AG09319 (cell line): Measurements from ENCODE around the gene KEL.

ENCODE experiments used
- DNase-seq: peaks from one replicate; pipeline ENCODE4 v3.0.0-alpha.2; 2010; ENCODE audit warnings: low read depth; ENCODE audit errors: extremely low read depth
- TF ChIP-seq, protein P1 (sequence below): IDR thresholded peaks from 2 replicates; pipeline ENCODE4 v1.5.1; 2011; ENCODE audit warnings: low read depth, mild to moderate bottlenecking, inconsistent platforms, low read length, moderate library complexity

KEL gene

DNA sequence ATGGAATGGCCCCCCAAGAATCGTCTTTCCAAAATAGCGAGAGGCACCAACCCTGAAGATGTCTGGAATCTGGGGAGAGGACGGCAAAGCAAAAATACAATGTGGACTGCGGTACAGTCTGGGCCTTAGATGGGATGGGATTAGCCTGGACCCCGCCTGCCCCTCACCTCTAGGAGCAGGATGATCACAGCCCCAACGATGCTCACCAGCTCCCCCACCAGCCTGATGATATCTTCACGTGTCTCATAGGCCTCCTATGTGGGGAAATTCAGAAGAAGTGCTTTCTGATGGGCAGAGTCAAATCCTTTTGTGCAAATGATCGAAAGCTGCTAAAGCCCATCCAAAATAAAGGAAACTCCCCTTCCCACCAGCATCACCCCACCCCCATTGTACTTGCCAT, 46.8 kb downstream of the KEL start:
- TF ChIP-seq, protein P1, sequence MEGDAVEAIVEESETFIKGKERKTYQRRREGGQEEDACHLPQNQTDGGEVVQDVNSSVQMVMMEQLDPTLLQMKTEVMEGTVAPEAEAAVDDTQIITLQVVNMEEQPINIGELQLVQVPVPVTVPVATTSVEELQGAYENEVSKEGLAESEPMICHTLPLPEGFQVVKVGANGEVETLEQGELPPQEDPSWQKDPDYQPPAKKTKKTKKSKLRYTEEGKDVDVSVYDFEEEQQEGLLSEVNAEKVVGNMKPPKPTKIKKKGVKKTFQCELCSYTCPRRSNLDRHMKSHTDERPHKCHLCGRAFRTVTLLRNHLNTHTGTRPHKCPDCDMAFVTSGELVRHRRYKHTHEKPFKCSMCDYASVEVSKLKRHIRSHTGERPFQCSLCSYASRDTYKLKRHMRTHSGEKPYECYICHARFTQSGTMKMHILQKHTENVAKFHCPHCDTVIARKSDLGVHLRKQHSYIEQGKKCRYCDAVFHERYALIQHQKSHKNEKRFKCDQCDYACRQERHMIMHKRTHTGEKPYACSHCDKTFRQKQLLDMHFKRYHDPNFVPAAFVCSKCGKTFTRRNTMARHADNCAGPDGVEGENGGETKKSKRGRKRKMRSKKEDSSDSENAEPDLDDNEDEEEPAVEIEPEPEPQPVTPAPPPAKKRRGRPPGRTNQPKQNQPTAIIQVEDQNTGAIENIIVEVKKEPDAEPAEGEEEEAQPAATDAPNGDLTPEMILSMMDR = no peak
- DNase-seq = no peak

GRCh38 chr7:142914121-142914520, 48.0 kb downstream of the KEL start:
- TF ChIP-seq, protein P1 = no peak

GRCh38 chr7:142913566-142913965, 48.6 kb downstream of the KEL start:
- no peak for DNase-seq
- TF ChIP-seq, protein P1 = no peak

More at GRCh38 chr7:142914121-142914520, 48.0 kb downstream of the KEL start:
- no peak for DNase-seq

- TF ChIP-seq, protein P1 = no peak
- DNase-seq = no peak
Measured at GRCh38 chr7:142913051-142913450, 49.1 kb downstream of the KEL start.

DNA sequence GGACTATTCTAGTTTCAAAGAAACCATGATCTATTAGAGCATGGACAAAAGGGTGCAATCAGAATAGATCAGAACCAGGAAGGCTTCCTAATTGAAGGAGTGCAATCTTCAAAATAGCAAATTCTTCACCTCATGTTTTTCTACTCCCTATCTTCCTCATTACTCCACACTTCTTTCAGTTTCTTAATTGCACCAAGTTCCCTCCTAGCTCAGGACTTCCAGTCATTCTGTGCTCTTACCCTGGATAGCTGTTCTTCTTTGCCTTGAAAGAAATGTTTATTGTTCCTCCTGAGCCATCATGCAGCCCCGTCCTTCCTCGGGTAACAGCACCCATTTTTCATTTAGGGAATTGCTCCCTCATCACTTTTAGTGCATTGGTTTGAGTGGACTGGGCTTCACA, 51.7 kb downstream of the KEL start:
- no peak for DNase-seq

DNA sequence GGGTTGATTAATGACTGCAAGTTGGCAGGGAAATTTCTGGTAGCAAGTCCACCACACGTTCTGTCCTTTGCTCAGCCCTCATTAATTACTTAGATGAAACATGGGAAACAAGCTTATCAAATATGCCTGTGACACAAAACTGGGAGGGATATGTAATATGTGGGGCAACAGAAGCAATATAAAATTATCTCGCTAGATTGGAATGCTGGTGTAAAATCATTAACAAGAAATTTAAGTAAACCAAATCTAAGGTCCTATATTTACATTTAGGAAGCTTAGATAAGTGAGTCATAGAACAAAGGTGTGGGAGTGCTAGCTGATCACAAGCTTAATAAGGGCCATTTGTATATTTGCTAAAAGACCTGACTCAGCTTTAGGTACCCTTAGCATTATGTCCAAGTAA, 52.1 kb downstream of the KEL start:
- TF ChIP-seq, protein P1 = no peak

More for the DNA sequence above, 51.7 kb downstream of the KEL start:
- TF ChIP-seq, protein P1 = no peak

GRCh38 chr7:142908921-142909890, 53.0 kb downstream of the KEL start:
- DNase-seq = no peak
- TF ChIP-seq, protein P1 = no peak; the same call in 1 of the 2 replicates

More for the DNA sequence above, 52.1 kb downstream of the KEL start:
- no peak for DNase-seq
